GM11168 (cell line): ENCODE data around the gene PGC.

Experiments used
- in situ Hi-C: fragments of 300-500 bp; cut with MboI; formaldehyde crosslinking; loops from one replicate; pipeline ENCODE4 v1.12.0; 2022; ENCODE audit warnings: low sequenced_read_pairs; ENCODE audit not compliant: unreplicated experiment

PGC gene

GRCh38 chr6:41702771-41703494 lies 44.3 kb downstream of the PGC start:
- in situ Hi-C loops = no loop called here

- in situ Hi-C loops = no loop called here
Measured at GRCh38 chr6:41702089-41702745, 45.0 kb downstream of the PGC start.

- in situ Hi-C loops = no loop called here
Measured at GRCh38 chr6:41700463-41701347, 46.5 kb downstream of the PGC start.

- in situ Hi-C loops = no loop called here
Measured at GRCh38 chr6:41699063-41699462, 48.1 kb downstream of the PGC start.

- in situ Hi-C loops = no loop called here
Measured at GRCh38 chr6:41697861-41698781, 49.1 kb downstream of the PGC start.

GRCh38 chr6:41696788-41697187 lies 50.4 kb downstream of the PGC start:
- in situ Hi-C loops = no loop called here

GRCh38 chr6:41695825-41696224 lies 51.4 kb downstream of the PGC start:
- in situ Hi-C loops = no loop called here

GRCh38 chr6:41694815-41695526 lies 52.2 kb downstream of the PGC start:
- in situ Hi-C loops = no loop called here

GRCh38 chr6:41693281-41694240 lies 53.6 kb downstream of the PGC start:
- in situ Hi-C loops = no loop called here

GRCh38 chr6:41692730-41693129 lies 54.5 kb downstream of the PGC start:
- in situ Hi-C loops = no loop called here

- in situ Hi-C loops = no loop called here
Measured at GRCh38 chr6:41692080-41692675, 55.0 kb downstream of the PGC start.

GRCh38 chr6:41691426-41692079 lies 55.6 kb downstream of the PGC start:
- in situ Hi-C loops = no loop called here

GRCh38 chr6:41690541-41691330 lies 56.5 kb downstream of the PGC start:
- in situ Hi-C loops = no loop called here

GRCh38 chr6:41689171-41690008 lies 57.8 kb downstream of the PGC start:
- in situ Hi-C loops = no loop called here

GRCh38 chr6:41688256-41688965 lies 58.8 kb downstream of the PGC start:
- in situ Hi-C loops = no loop called here
